ENCODE data around the gene MED28.

Gene MED28

DNA sequence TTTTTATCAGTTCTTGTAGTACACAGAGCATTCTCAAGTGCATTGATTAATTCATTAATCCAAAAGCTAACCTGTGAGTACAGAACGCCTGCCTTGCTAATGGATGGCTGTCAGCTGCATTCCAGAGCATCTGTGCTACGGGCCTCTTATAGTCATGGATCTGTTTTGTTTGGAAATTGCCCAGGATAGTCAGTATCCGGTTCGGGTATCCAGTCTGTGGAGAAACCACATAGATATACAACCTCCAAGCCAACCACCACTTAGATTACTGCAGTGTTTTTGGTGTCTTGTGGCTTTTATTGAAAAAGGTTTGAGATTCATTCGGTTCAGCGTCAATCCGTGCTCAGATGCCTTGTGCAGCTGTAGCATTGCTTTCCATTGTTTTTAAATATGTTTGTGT is 33.5 kb upstream of the MED28 start:
- H3K23ac ChIP-seq (ENCODE audit: low read depth, low read length, poor library complexity), result no peak overlapping the region
- no peak overlapping the region for H3K9ac ChIP-seq (ENCODE audit: low read depth, low read length, poor library complexity)
- H4K91ac ChIP-seq (ENCODE audit: low read depth, low read length, poor library complexity), result no peak overlapping the region
- DNase-seq (ENCODE audit: low spot score), result no peak
- no peak overlapping the region for H2AFZ ChIP-seq (ENCODE audit: low read length)
- no peak overlapping the region for H3K4me3 ChIP-seq (ENCODE audit: low read length in 2 of 2)
- H2BK12ac ChIP-seq (ENCODE audit: low read length), result no peak overlapping the region
- no peak overlapping the region for H4K8ac ChIP-seq (ENCODE audit: low read depth, low read length)
- no peak overlapping the region for H2AK5ac ChIP-seq (ENCODE audit: low read depth, low read length)
- H2BK15ac ChIP-seq (ENCODE audit: low read length), result no peak overlapping the region
- no peak overlapping the region for H3K14ac ChIP-seq (ENCODE audit: low read length)
- H3K4me2 ChIP-seq (ENCODE audit: insufficient read depth, low read length, poor library complexity, severe bottlenecking), result no peak overlapping the region
- peaks cover 14 to 66% of the 10 kb centered on the region in 2 donors for H3K36me3 ChIP-seq (replicated peaks in 1 of 2; ENCODE audit: control insufficient read depth in 2 of 2, insufficient read depth in 2 of 2, low read length in 2 of 2)
- no peak overlapping the region for H2BK120ac ChIP-seq (ENCODE audit: low read depth, low read length)
- no peak overlapping the region for H3K18ac ChIP-seq (ENCODE audit: low read length)
- H2BK5ac ChIP-seq (ENCODE audit: low read length), result no peak overlapping the region
- H3K4ac ChIP-seq (ENCODE audit: low read length), result no peak overlapping the region
- no peak overlapping the region for H3K27ac ChIP-seq (replicated peaks; ENCODE audit: low read length)
- H3K4me1 ChIP-seq (ENCODE audit: control insufficient read depth in 2 of 2, insufficient read depth in 1 of 2, low read depth in 1 of 2, low read length in 2 of 2), result peaks cover 4 to 6% of the 10 kb centered on the region in 2 donors
- no peaks in the 10 kb centered on the region for H3K79me1 ChIP-seq (ENCODE audit: low read depth, low read length)
- H3K9me3 ChIP-seq (replicated peaks in 1 of 2; ENCODE audit: control insufficient read depth in 2 of 2, insufficient read depth in 1 of 2, low read depth in 1 of 2, low read length in 2 of 2), result no peaks in the 10 kb centered on the region
- no CpG with 5 or more reads among the region's 7 CpGs for WGBS, 2 donors (ENCODE audit: extremely low coverage in 2 of 2, insufficient read length in 2 of 2, insufficient replicate concordance in 1 of 2)
- no peaks in the 10 kb centered on the region for H3K27me3 ChIP-seq (ENCODE audit: control insufficient read depth in 3 of 3, insufficient read depth in 3 of 3, low read depth in 1 of 3, low read length in 3 of 3)

DNA sequence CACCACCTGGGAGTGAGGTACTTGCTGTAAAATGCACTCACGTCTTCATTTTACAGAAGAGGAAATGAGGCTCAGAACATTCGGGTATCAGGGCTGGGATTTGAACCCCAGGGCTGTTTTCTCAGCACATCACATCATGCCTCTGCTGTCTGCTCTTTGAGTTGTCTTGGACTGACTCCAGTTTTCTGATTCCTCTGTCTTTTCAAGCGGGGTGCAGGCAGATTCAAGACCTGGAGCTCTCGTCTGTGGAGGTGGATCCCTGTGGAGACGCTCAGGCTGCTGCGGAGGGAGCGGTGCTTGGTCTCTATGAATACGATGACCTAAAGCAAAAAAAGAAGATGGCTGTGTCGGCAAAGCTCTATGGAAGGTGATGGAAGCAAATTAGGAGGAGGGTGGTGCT is 31.2 kb upstream of the MED28 start:
- Histone ChIP-seq H4K8ac (ENCODE audit: low read depth, low read length) (no peak overlapping the region), H3K4me2 (ENCODE audit: insufficient read depth, low read length, poor library complexity, severe bottlenecking) (no peak overlapping the region), H2BK12ac (ENCODE audit: low read length) (no peak overlapping the region), H2BK15ac (ENCODE audit: low read length) (no peak overlapping the region), H3K4me3 (ENCODE audit: low read length in 2 of 2) (no peak overlapping the region), H3K27ac (replicated peaks; ENCODE audit: low read length) (no peak overlapping the region), H3K9ac (ENCODE audit: low read depth, low read length, poor library complexity) (no peak overlapping the region), H2AFZ (ENCODE audit: low read length) (no peak overlapping the region), H3K18ac (ENCODE audit: low read length) (no peak overlapping the region), H3K23ac (ENCODE audit: low read depth, low read length, poor library complexity) (no peak overlapping the region), H3K4me1 (ENCODE audit: control insufficient read depth in 2 of 2, insufficient read depth in 1 of 2, low read depth in 1 of 2, low read length in 2 of 2) (peaks cover 2% of the 10 kb centered on the region in 2 donors), H3K9me3 (replicated peaks in 1 of 2; ENCODE audit: control insufficient read depth in 2 of 2, insufficient read depth in 1 of 2, low read depth in 1 of 2, low read length in 2 of 2) (no peaks in the 10 kb centered on the region), H3K14ac (ENCODE audit: low read length) (no peak overlapping the region), H3K27me3 (ENCODE audit: control insufficient read depth in 3 of 3, insufficient read depth in 3 of 3, low read depth in 1 of 3, low read length in 3 of 3) (no peaks in the 10 kb centered on the region), H4K91ac (ENCODE audit: low read depth, low read length, poor library complexity) (no peak overlapping the region), H3K36me3 (replicated peaks in 1 of 2; ENCODE audit: control insufficient read depth in 2 of 2, insufficient read depth in 2 of 2, low read length in 2 of 2) (peaks cover 16 to 88% of the 10 kb centered on the region in 2 donors), H2AK5ac (ENCODE audit: low read depth, low read length) (no peak overlapping the region), H2BK5ac (ENCODE audit: low read length) (no peak overlapping the region), H3K4ac (ENCODE audit: low read length) (no peak overlapping the region), H2BK120ac (ENCODE audit: low read depth, low read length) (no peak overlapping the region), H3K79me1 (ENCODE audit: low read depth, low read length) (no peaks in the 10 kb centered on the region)
- WGBS, 2 donors (ENCODE audit: extremely low coverage in 2 of 2, insufficient read length in 2 of 2, insufficient replicate concordance in 1 of 2), result no CpG with 5 or more reads among the region's 9 CpGs
- DNase-seq (ENCODE audit: low spot score), result no peak

- Histone ChIP-seq H2BK12ac (ENCODE audit: low read length) (no peak overlapping the region), H3K79me1 (ENCODE audit: low read depth, low read length) (no peaks in the 10 kb centered on the region), H2AK5ac (ENCODE audit: low read depth, low read length) (no peak overlapping the region), H4K8ac (ENCODE audit: low read depth, low read length) (no peak overlapping the region), H3K18ac (ENCODE audit: low read length) (no peak overlapping the region), H3K4me1 (ENCODE audit: control insufficient read depth in 2 of 2, insufficient read depth in 1 of 2, low read depth in 1 of 2, low read length in 2 of 2) (no peaks in the 10 kb centered on the region), H3K27me3 (ENCODE audit: control insufficient read depth in 3 of 3, insufficient read depth in 3 of 3, low read depth in 1 of 3, low read length in 3 of 3) (no peaks in the 10 kb centered on the region), H2BK120ac (ENCODE audit: low read depth, low read length) (no peak overlapping the region), H3K23ac (ENCODE audit: low read depth, low read length, poor library complexity) (no peak overlapping the region), H2BK5ac (ENCODE audit: low read length) (no peak overlapping the region), H3K4me2 (ENCODE audit: insufficient read depth, low read length, poor library complexity, severe bottlenecking) (no peak overlapping the region), H2AFZ (ENCODE audit: low read length) (no peak overlapping the region), H3K4me3 (ENCODE audit: low read length in 2 of 2) (no peak overlapping the region), H3K4ac (ENCODE audit: low read length) (no peak overlapping the region), H3K9me3 (replicated peaks in 1 of 2; ENCODE audit: control insufficient read depth in 2 of 2, insufficient read depth in 1 of 2, low read depth in 1 of 2, low read length in 2 of 2) (no peaks in the 10 kb centered on the region), H3K36me3 (replicated peaks in 1 of 2; ENCODE audit: control insufficient read depth in 2 of 2, insufficient read depth in 2 of 2, low read length in 2 of 2) (peaks cover 16 to 95% of the 10 kb centered on the region in 2 donors), H2BK15ac (ENCODE audit: low read length) (no peak overlapping the region), H3K27ac (replicated peaks; ENCODE audit: low read length) (no peak overlapping the region), H3K14ac (ENCODE audit: low read length) (no peak overlapping the region), H3K9ac (ENCODE audit: low read depth, low read length, poor library complexity) (no peak overlapping the region), H4K91ac (ENCODE audit: low read depth, low read length, poor library complexity) (no peak overlapping the region)
- no CpG with 5 or more reads among the region's 4 CpGs for WGBS, 2 donors (ENCODE audit: extremely low coverage in 2 of 2, insufficient read length in 2 of 2, insufficient replicate concordance in 1 of 2)
- DNase-seq (ENCODE audit: low spot score), result no peak
Observed at GRCh38 chr4:17583941-17584340, 30.5 kb upstream of the MED28 start.

- Histone ChIP-seq H3K4ac (ENCODE audit: low read length) (no peak overlapping the region), H3K79me1 (ENCODE audit: low read depth, low read length) (no peaks in the 10 kb centered on the region), H2AFZ (ENCODE audit: low read length) (no peak overlapping the region), H2BK120ac (ENCODE audit: low read depth, low read length) (no peak overlapping the region), H3K14ac (ENCODE audit: low read length) (no peak overlapping the region), H2BK15ac (ENCODE audit: low read length) (no peak overlapping the region), H3K23ac (ENCODE audit: low read depth, low read length, poor library complexity) (no peak overlapping the region), H3K9ac (ENCODE audit: low read depth, low read length, poor library complexity) (no peak overlapping the region), H3K27me3 (ENCODE audit: control insufficient read depth in 3 of 3, insufficient read depth in 3 of 3, low read depth in 1 of 3, low read length in 3 of 3) (no peaks in the 10 kb centered on the region), H4K91ac (ENCODE audit: low read depth, low read length, poor library complexity) (no peak overlapping the region), H2BK12ac (ENCODE audit: low read length) (no peak overlapping the region), H3K4me2 (ENCODE audit: insufficient read depth, low read length, poor library complexity, severe bottlenecking) (no peak overlapping the region), H3K4me3 (ENCODE audit: low read length in 2 of 2) (no peak overlapping the region), H4K8ac (ENCODE audit: low read depth, low read length) (no peak overlapping the region), H2BK5ac (ENCODE audit: low read length) (no peak overlapping the region), H3K18ac (ENCODE audit: low read length) (no peak overlapping the region), H3K4me1 (ENCODE audit: control insufficient read depth in 2 of 2, insufficient read depth in 1 of 2, low read depth in 1 of 2, low read length in 2 of 2) (no peaks in the 10 kb centered on the region), H3K27ac (replicated peaks; ENCODE audit: low read length) (no peak overlapping the region), H3K9me3 (replicated peaks in 1 of 2; ENCODE audit: control insufficient read depth in 2 of 2, insufficient read depth in 1 of 2, low read depth in 1 of 2, low read length in 2 of 2) (no peaks in the 10 kb centered on the region), H3K36me3 (replicated peaks in 1 of 2; ENCODE audit: control insufficient read depth in 2 of 2, insufficient read depth in 2 of 2, low read length in 2 of 2) (peaks cover 16 to 98% of the 10 kb centered on the region in 2 donors), H2AK5ac (ENCODE audit: low read depth, low read length) (no peak overlapping the region)
- no peak for DNase-seq (ENCODE audit: low spot score)
- no CpG with 5 or more reads among the region's 10 CpGs for WGBS, 2 donors (ENCODE audit: extremely low coverage in 2 of 2, insufficient read length in 2 of 2, insufficient replicate concordance in 1 of 2)
Observed at GRCh38 chr4:17584521-17585213, 29.8 kb upstream of the MED28 start.
